Measurements from ENCODE around the gene SERPING1. TPM values are rescaled to one million over a fixed set of nuclear protein-coding genes. Genes with fewer than 3 reads are reported as not detected.

The SERPING1 gene
- polyA plus RNA-seq, 1 donor: 109 TPM

DNA sequence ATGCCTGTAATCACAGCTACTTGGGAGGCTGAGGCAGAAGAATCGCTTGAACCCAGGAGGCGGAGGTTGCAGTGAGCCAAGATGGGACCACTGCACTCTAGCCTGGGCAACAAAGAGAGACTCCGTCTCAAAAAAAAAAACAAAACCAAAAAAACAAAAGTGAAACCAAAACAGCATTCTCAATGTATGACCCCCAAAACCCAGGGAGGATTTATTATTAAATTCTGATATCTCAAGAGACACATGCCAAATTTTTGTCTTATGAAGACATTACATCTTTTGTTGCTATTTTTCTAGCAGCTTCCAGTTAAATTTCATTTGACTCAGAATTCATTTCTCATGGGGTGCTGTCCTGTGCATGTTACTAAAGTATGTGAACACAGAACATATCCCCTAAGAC lies 55.2 kb downstream of the SERPING1 start:
- DNase-seq: no peak

DNA sequence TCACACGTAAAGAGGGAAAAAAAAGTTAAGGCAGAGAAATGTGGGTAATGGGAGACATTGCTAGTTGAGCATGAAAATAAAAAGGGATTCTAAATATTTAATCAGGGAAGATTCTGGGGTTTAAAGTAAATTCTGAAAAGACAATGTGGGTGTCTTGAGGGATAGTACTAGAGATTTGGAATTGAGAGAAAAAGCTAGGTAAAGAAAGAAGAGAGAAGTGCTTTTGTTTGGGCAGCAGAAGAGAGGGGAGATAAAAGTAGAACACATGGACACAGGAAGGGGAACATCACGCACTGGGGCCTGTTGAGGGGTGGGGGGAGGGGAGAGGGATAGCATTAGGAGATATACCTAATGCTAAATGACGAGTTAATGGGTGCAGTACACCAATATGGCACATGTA lies 55.7 kb downstream of the SERPING1 start:
- no peak for DNase-seq

DNA sequence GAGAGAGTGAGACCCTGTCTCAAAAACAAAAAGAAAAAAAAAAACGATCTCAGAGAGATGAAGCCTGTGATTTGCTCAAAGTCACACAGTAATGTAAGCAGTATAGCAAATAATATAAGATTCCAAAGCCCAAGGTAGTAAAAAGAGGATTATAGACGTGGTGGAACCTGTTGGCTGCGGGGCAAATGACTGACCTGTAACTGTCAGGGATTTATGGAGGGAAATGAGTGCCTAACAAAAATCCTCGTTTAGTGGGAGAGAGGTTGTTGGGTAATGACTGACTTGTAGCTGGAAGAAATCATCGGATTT lies 59.4 kb downstream of the SERPING1 start:
- no peak for DNase-seq

DNA sequence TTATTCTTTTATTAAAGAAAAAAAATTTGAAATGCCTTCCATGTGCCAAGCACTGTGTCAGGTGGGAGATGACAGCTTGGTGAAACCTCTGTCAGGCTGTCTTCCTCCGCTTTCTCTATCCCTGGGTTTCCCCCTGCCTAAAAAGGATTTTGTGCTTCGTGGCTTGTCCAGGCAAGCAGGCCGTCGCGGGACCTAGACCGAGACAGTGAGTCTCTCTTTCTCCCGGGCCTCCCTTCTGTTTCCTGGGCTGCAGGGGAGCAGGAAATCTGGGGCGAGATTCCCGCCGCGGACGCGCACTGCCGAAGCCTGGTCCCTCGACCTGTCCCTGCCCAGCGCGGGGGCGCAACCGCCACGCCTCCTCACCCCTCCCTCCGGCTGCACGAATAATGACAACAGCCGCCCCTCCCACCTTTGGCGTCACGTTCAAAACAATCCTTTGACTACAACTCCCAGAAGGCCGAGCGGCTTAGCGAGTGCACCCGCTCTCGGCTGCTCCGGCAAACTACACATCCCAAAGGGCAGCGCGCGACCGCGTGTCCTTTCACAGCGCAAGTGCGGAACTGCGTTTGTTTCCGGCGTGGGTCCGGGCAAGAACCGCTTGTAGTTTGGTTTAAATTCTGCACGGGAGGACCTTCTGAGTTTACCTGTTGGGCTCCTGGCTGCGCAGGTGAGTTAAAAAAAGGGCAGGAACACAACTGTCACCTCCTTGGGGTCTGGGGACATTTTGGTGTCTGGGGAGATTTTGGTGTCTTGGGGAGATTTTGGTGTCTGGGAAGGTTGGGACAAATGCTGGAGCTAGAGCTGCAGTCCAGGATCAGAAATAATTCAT lies 59.9 kb downstream of the SERPING1 start, which contains the start of gene CLP1:
Gene CLP1, plus strand, starts transcription at position 569 of the 829 bp plus-strand sequence. CDS start 1,715 bp downstream, outside the sequence.
- peak; percentile 100 for DNase-seq

DNA sequence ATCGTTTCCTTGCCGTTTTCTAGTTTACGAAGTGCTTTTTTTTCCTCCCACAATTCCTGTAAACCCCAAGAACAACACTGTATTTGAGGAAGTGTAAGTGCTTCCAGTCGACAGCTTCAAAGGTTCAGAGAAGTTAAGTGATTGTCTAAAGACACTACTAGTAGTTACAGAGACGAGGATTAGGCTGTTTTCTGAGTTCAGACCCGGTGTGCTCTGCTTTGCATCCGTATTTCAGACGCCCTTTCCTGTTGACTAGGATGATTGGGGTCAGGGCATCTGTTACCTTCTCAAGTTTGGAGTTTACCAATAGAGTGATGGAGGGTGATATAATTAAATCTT lies 60.5 kb downstream of the SERPING1 start:
- DNase-seq: no peak

DNA sequence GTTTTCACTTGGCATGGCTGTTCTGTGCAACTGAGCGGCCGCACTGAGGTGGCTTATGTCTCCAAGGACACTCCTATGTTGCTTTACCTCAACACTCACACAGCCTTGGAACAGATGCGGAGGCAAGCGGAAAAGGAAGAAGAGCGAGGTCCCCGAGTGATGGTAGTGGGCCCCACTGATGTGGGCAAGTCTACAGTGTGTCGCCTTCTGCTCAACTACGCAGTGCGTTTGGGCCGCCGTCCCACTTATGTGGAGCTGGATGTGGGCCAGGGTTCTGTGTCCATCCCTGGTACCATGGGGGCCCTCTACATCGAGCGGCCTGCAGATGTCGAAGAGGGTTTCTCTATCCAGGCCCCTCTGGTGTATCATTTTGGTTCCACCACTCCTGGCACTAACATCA lies 62.2 kb downstream of the SERPING1 start:
- DNase-seq: no peak

DNA sequence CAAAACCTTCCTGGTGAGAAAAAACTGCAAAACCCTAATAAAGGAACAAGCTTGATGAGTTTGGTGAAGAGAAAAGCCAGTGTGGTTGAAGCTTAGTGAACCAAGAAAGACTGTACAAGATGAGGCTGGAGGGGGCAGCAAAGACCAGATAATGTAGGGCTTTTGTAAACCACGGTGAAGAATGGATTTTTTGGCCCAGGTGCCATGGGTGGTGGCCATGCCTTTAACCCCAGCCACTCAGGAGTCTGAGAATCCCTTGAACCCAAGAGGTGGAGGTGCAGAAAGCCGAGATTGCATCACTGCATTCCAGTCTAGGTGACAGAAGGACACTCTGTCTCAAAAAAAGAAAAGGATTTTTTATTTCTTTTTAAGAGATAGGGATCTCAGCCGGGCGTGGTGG lies 65.4 kb downstream of the SERPING1 start:
- DNase-seq: no peak

DNA sequence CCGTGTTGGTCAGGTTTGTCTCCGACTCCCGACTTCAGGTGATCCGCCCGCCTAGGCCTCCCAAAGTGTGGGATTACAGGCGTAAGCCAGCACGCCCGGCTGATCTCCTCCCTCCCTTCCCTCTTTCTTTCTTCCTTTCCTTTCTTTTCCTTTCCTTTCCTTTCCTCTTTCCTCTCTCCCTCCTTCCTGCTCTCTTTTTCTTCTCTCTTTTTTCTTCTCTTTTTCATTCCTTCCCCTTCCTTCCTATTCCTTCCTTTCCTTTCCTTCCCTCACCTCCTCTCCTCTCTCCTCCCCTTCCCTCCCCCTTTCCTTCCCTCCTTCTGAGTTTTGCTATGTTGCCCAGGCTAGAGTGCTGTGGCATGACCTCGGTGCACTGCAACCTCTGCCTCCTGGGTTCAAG lies 66.5 kb downstream of the SERPING1 start:
- DNase-seq: no peak

Other genes starting within 250 kb of the SERPING1 start
- gene PRG3, start 216.5 kb upstream of the SERPING1 start, polyA plus RNA-seq (ENCODE audit: insufficient read length): 0.23 TPM
- 0.62 TPM for gene PRG2, start 207.0 kb upstream of the SERPING1 start, polyA plus RNA-seq (ENCODE audit: insufficient read length)
- gene SLC43A3, start 170.6 kb upstream of the SERPING1 start, polyA plus RNA-seq (ENCODE audit: insufficient read length): 24.7 TPM
- gene RTN4RL2, start 137.2 kb upstream of the SERPING1 start, polyA plus RNA-seq (ENCODE audit: insufficient read length): 47.3 TPM
- 19.3 TPM for gene SLC43A1, start 82.0 kb upstream of the SERPING1 start, polyA plus RNA-seq (ENCODE audit: insufficient read length)
- 32.9 TPM for gene TIMM10, start 66.9 kb upstream of the SERPING1 start, polyA plus RNA-seq (ENCODE audit: insufficient read length)
- gene SMTNL1, start 60.1 kb upstream of the SERPING1 start, polyA plus RNA-seq (ENCODE audit: insufficient read length): 148 TPM
- 26.6 TPM for gene UBE2L6, start 30.0 kb upstream of the SERPING1 start, polyA plus RNA-seq (ENCODE audit: insufficient read length)
- 1.9 TPM for gene YPEL4, start 52.2 kb downstream of the SERPING1 start, polyA plus RNA-seq (ENCODE audit: insufficient read length)
- 8.7 TPM for gene CLP1, start 60.1 kb downstream of the SERPING1 start, polyA plus RNA-seq (ENCODE audit: insufficient read length)
- gene ZDHHC5, start 70.4 kb downstream of the SERPING1 start, polyA plus RNA-seq (ENCODE audit: insufficient read length): 31.9 TPM
- 13.3 TPM for gene MED19, start 114.5 kb downstream of the SERPING1 start, polyA plus RNA-seq (ENCODE audit: insufficient read length)
- gene TMX2, start 114.9 kb downstream of the SERPING1 start, polyA plus RNA-seq (ENCODE audit: insufficient read length): 54.4 TPM
- 75.3 TPM for gene SELENOH, start 143.8 kb downstream of the SERPING1 start, polyA plus RNA-seq (ENCODE audit: insufficient read length)
- gene BTBD18, start 154.1 kb downstream of the SERPING1 start, polyA plus RNA-seq (ENCODE audit: insufficient read length): 0.15 TPM
- 136 TPM for gene CTNND1, start 164.1 kb downstream of the SERPING1 start, polyA plus RNA-seq (ENCODE audit: insufficient read length)

Data from hindlimb muscle (tissue), 1 donor.